Mucosa of rectum (tissue), 2 donors: ENCODE results near the gene HCFC1R1.

Experiments
- H3K27ac ChIP-seq, 2 donors: one replicate each; pipeline ENCODE4 v1.7.0; 2013; ENCODE audit warnings: inconsistent platforms in 2 of 2, low read depth in 2 of 2, low read length in 2 of 2
- H3K27me3 ChIP-seq, 2 donors: one replicate each; pipeline ENCODE4 v1.7.0; 2013; ENCODE audit warnings: low read length in 2 of 2; ENCODE audit not compliant: control insufficient read depth in 2 of 2, insufficient read depth in 2 of 2
- H3K36me3 ChIP-seq, 2 donors: one replicate each; pipeline ENCODE4 v1.7.0; 2013; ENCODE audit warnings: low read length in 2 of 2; ENCODE audit not compliant: control insufficient read depth in 2 of 2, insufficient read depth in 2 of 2
- H3K4me1 ChIP-seq, 2 donors: one replicate each; pipeline ENCODE4 v1.7.0; 2013; ENCODE audit warnings: low read length in 2 of 2, mild to moderate bottlenecking in 1 of 2; ENCODE audit not compliant: control insufficient read depth in 2 of 2, insufficient read depth in 2 of 2
- H3K4me3 ChIP-seq, 2 donors: one replicate each; pipeline ENCODE4 v1.7.0; 2013; ENCODE audit warnings: low read length in 2 of 2
- H3K9ac ChIP-seq, 2 donors: one replicate each; pipeline ENCODE4 v1.7.0; 2013; ENCODE audit warnings: low read length in 2 of 2, low read depth in 1 of 2, mild to moderate bottlenecking in 1 of 2
- H3K9me3 ChIP-seq, 2 donors: one replicate each; pipeline ENCODE4 v1.7.0; 2013; ENCODE audit warnings: low read length in 2 of 2; ENCODE audit not compliant: control insufficient read depth in 2 of 2
- donor health status: healthy.
- donor health status: Normal muscosa, but diverticular disease.

Gene HCFC1R1

GRCh38 chr16:2977440-2977839 lies 46.3 kb downstream of the HCFC1R1 start:
- no peak overlapping the region for H3K27ac ChIP-seq
- H3K9ac ChIP-seq = no peak overlapping the region
- no peaks in the 10 kb centered on the region for H3K9me3 ChIP-seq
- H3K27me3 ChIP-seq = no peaks in the 10 kb centered on the region
- H3K4me1 ChIP-seq = peaks cover 7 to 19% of the 10 kb centered on the region in 2 donors
- no peak overlapping the region for H3K4me3 ChIP-seq
- H3K36me3 ChIP-seq = no peaks in the 10 kb centered on the region

GRCh38 chr16:2976673-2977072 lies 47.1 kb downstream of the HCFC1R1 start:
- Histone ChIP-seq H3K27me3 (no peaks in the 10 kb centered on the region), H3K4me3 (no peak overlapping the region), H3K4me1 (peaks cover 7 to 19% of the 10 kb centered on the region in 2 donors), H3K9ac (no peak overlapping the region), H3K27ac (no peak overlapping the region), H3K9me3 (no peaks in the 10 kb centered on the region), H3K36me3 (no peaks in the 10 kb centered on the region)

- H3K36me3 ChIP-seq = no peaks in the 10 kb centered on the region
- H3K4me3 ChIP-seq = no peak overlapping the region
- peaks cover 7 to 19% of the 10 kb centered on the region in 2 donors for H3K4me1 ChIP-seq
- H3K27ac ChIP-seq = no peak overlapping the region
- no peak overlapping the region for H3K9ac ChIP-seq
- no peaks in the 10 kb centered on the region for H3K9me3 ChIP-seq
- no peaks in the 10 kb centered on the region for H3K27me3 ChIP-seq
Observed at GRCh38 chr16:2976201-2976600, 47.5 kb downstream of the HCFC1R1 start.

GRCh38 chr16:2975161-2975795 lies 48.5 kb downstream of the HCFC1R1 start:
- no peak overlapping the region for H3K9ac ChIP-seq
- no peaks in the 10 kb centered on the region for H3K9me3 ChIP-seq
- H3K36me3 ChIP-seq = no peaks in the 10 kb centered on the region
- peaks cover 10 to 17% of the 10 kb centered on the region in 2 donors for H3K4me1 ChIP-seq
- H3K4me3 ChIP-seq = no peak overlapping the region
- H3K27ac ChIP-seq = no peak overlapping the region
- H3K27me3 ChIP-seq = no peaks in the 10 kb centered on the region

- H3K36me3 ChIP-seq = no peaks in the 10 kb centered on the region
- no peak overlapping the region for H3K4me3 ChIP-seq
- H3K27me3 ChIP-seq = no peaks in the 10 kb centered on the region
- no peak overlapping the region for H3K9ac ChIP-seq
- no peaks in the 10 kb centered on the region for H3K9me3 ChIP-seq
- no peak overlapping the region for H3K27ac ChIP-seq
- peaks cover 14 to 17% of the 10 kb centered on the region in 2 donors for H3K4me1 ChIP-seq
Observed at GRCh38 chr16:2974319-2975056, 49.3 kb downstream of the HCFC1R1 start.

GRCh38 chr16:2973605-2974318 lies 50.0 kb downstream of the HCFC1R1 start:
- H3K36me3 ChIP-seq = no peaks in the 10 kb centered on the region
- no peak overlapping the region for H3K4me3 ChIP-seq
- no peak overlapping the region for H3K9ac ChIP-seq
- H3K27ac ChIP-seq = no peak overlapping the region
- no peaks in the 10 kb centered on the region for H3K27me3 ChIP-seq
- H3K9me3 ChIP-seq = no peaks in the 10 kb centered on the region
- peaks cover 14 to 16% of the 10 kb centered on the region in 2 donors for H3K4me1 ChIP-seq

- H3K36me3 ChIP-seq = no peaks in the 10 kb centered on the region
- H3K9me3 ChIP-seq = no peaks in the 10 kb centered on the region
- H3K27ac ChIP-seq = no peak overlapping the region
- H3K27me3 ChIP-seq = peaks cover 0 to 2% of the 10 kb centered on the region in 2 donors
- no peak overlapping the region for H3K4me3 ChIP-seq
- H3K4me1 ChIP-seq = peaks cover 21 to 23% of the 10 kb centered on the region in 2 donors
- no peak overlapping the region for H3K9ac ChIP-seq
Observed at GRCh38 chr16:2973093-2973492, 50.6 kb downstream of the HCFC1R1 start.
